ENCODE results near the gene FOXO1.

The FOXO1 gene

DNA sequence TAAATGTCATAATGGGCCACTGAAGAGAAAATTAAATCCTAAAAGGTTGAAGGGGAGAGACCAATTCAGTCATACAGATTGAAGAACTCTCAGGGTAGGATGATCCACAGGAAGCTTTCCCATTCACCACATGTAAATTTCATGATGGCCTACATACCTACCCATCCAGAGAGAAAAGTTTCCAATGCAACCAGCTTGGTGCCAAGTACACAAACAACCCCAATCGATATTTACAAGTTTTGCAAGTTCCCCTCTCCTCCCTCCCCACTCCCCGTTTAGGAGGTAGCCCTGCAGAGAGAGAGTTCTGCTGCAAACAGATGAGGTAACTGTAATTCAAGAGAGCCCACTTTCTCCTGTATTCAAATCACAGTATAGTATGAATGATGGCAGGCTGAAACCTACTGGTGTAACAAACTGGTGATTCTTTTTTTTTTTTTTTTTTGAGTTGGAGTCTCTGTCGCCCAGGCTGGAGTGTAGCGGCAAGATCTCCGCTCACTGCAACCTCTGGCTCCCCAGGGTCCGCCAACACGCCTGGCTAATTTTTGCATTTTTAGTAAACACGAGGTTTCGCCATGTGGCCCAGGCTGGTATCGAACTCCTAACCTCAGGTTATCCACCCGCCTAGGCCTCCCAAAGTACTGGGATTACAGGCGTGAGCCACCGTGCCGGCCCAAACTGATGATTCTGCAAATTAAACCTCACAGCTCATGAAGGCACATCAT, 14.4 kb downstream of the FOXO1 start:
- no peaks in the 10 kb centered on the region for H3K36me3 ChIP-seq (ENCODE audit: control insufficient read depth in 1 of 2, insufficient read depth in 2 of 2, low read depth in 1 of 2, low read length in 2 of 2)
- H2BK12ac ChIP-seq (ENCODE audit: low read length in 2 of 2) = no peak overlapping the region
- H3K14ac ChIP-seq (ENCODE audit: low read length in 2 of 2) = no peak overlapping the region
- peaks cover 24% of the 10 kb centered on the region for H3K79me1 ChIP-seq (replicated peaks; ENCODE audit: low read length, poor library complexity, severe bottlenecking)
- H3K9ac ChIP-seq (ENCODE audit: low read length) = no peak overlapping the region
- WGBS = 87% methylated on average over 14 of the region's 14 CpGs
- no peak overlapping the region for H4K91ac ChIP-seq (ENCODE audit: low read length)
- H4K8ac ChIP-seq (ENCODE audit: low read length) = no peak overlapping the region
- no peak overlapping the region for H2AK5ac ChIP-seq (ENCODE audit: low read length, severe bottlenecking)
- H3K27me3 ChIP-seq (ENCODE audit: control insufficient read depth in 1 of 2, insufficient read depth in 1 of 2, low read length in 2 of 2) = no peaks in the 10 kb centered on the region
- H2BK15ac ChIP-seq (ENCODE audit: low read depth, poor library complexity, severe bottlenecking) = no peak overlapping the region
- DNase-seq = no peak
- H2BK120ac ChIP-seq (ENCODE audit: low read depth, low read length) = no peak overlapping the region
- no peaks in the 10 kb centered on the region for H3K9me3 ChIP-seq (ENCODE audit: control insufficient read depth, low read length)
- H2BK5ac ChIP-seq (ENCODE audit: low read depth, low read length, poor library complexity, severe bottlenecking) = no peak overlapping the region
- no peak overlapping the region for H3K4me2 ChIP-seq (ENCODE audit: low read length, poor library complexity, severe bottlenecking)
- no peak overlapping the region for H3K27ac ChIP-seq (ENCODE audit: low read length, poor library complexity, severe bottlenecking)
- H3K4me3 ChIP-seq (ENCODE audit: insufficient read depth in 1 of 2, low read depth in 1 of 2, low read length in 2 of 2) = no peak overlapping the region
- no peak overlapping the region for H2AFZ ChIP-seq (ENCODE audit: low read depth, low read length)
- no peak overlapping the region for H3K23ac ChIP-seq (ENCODE audit: low read length in 2 of 2)
- peaks cover 1% of the 10 kb centered on the region for H3K4me1 ChIP-seq (ENCODE audit: control insufficient read depth, insufficient read depth, low read depth, low read length)
- no peak overlapping the region for H3K4ac ChIP-seq (ENCODE audit: low read depth in 1 of 2, low read length in 2 of 2)
- no peak overlapping the region for H3K18ac ChIP-seq (ENCODE audit: low read depth in 1 of 2, low read length in 2 of 2)

- Histone ChIP-seq H3K27me3 (ENCODE audit: control insufficient read depth in 1 of 2, insufficient read depth in 1 of 2, low read length in 2 of 2) (no peaks in the 10 kb centered on the region), H3K23ac (ENCODE audit: low read length in 2 of 2) (no peak overlapping the region), H2BK5ac (ENCODE audit: low read depth, low read length, poor library complexity, severe bottlenecking) (no peak overlapping the region)
Measured at GRCh38 chr13:40648841-40649240, 17.6 kb downstream of the FOXO1 start.

DNA sequence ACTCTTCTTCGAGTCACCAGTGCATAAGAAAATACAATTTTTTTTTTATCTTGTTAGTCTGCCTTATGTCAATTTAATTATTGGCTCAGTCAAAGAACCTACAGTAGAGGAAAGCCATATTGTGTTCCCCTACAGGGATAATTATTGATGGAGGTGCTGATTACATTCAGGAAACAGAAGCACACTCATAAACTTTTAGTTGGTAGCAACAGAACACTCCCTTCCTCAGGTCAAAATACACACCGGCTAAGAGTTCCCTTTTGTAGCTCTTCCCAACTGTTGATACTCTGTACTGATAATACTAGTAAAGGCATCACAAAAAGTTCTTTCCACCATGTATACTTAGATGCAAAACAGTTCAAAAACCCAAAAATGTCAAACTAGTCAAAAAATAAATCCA, 18.4 kb downstream of the FOXO1 start:
- no peaks in the 10 kb centered on the region for H3K9me3 ChIP-seq (ENCODE audit: control insufficient read depth, low read length)
- H2BK5ac ChIP-seq (ENCODE audit: low read depth, low read length, poor library complexity, severe bottlenecking) = no peak overlapping the region
- no peak overlapping the region for H2BK15ac ChIP-seq (ENCODE audit: low read depth, poor library complexity, severe bottlenecking)
- H2AFZ ChIP-seq (ENCODE audit: low read depth, low read length) = no peak overlapping the region
- no peak overlapping the region for H3K27ac ChIP-seq (ENCODE audit: low read length, poor library complexity, severe bottlenecking)
- H3K36me3 ChIP-seq (ENCODE audit: control insufficient read depth in 1 of 2, insufficient read depth in 2 of 2, low read depth in 1 of 2, low read length in 2 of 2) = no peaks in the 10 kb centered on the region
- H3K4ac ChIP-seq (ENCODE audit: low read depth in 1 of 2, low read length in 2 of 2) = no peak overlapping the region
- peaks cover 1% of the 10 kb centered on the region for H3K4me1 ChIP-seq (ENCODE audit: control insufficient read depth, insufficient read depth, low read depth, low read length)
- no peak overlapping the region for H3K4me3 ChIP-seq (ENCODE audit: insufficient read depth in 1 of 2, low read depth in 1 of 2, low read length in 2 of 2)
- H3K14ac ChIP-seq (ENCODE audit: low read length in 2 of 2) = no peak overlapping the region
- H4K8ac ChIP-seq (ENCODE audit: low read length) = no peak overlapping the region
- H2BK120ac ChIP-seq (ENCODE audit: low read depth, low read length) = no peak overlapping the region
- H3K79me1 ChIP-seq (replicated peaks; ENCODE audit: low read length, poor library complexity, severe bottlenecking) = peaks cover 21% of the 10 kb centered on the region
- no peak overlapping the region for H4K91ac ChIP-seq (ENCODE audit: low read length)
- DNase-seq = no peak
- H3K27me3 ChIP-seq (ENCODE audit: control insufficient read depth in 1 of 2, insufficient read depth in 1 of 2, low read length in 2 of 2) = no peaks in the 10 kb centered on the region
- H2AK5ac ChIP-seq (ENCODE audit: low read length, severe bottlenecking) = no peak overlapping the region
- WGBS = 60% methylated on average over 1 of the region's 2 CpGs
- H3K23ac ChIP-seq (ENCODE audit: low read length in 2 of 2) = no peak overlapping the region
- H3K18ac ChIP-seq (ENCODE audit: low read depth in 1 of 2, low read length in 2 of 2) = no peak overlapping the region
- no peak overlapping the region for H3K9ac ChIP-seq (ENCODE audit: low read length)
- no peak overlapping the region for H2BK12ac ChIP-seq (ENCODE audit: low read length in 2 of 2)
- no peak overlapping the region for H3K4me2 ChIP-seq (ENCODE audit: low read length, poor library complexity, severe bottlenecking)

More at GRCh38 chr13:40648841-40649240, 17.6 kb downstream of the FOXO1 start:
- H3K4me1 ChIP-seq (ENCODE audit: control insufficient read depth, insufficient read depth, low read depth, low read length) = peaks cover 1% of the 10 kb centered on the region
- H3K9ac ChIP-seq (ENCODE audit: low read length) = no peak overlapping the region
- H3K36me3 ChIP-seq (ENCODE audit: control insufficient read depth in 1 of 2, insufficient read depth in 2 of 2, low read depth in 1 of 2, low read length in 2 of 2) = no peaks in the 10 kb centered on the region
- H3K4ac ChIP-seq (ENCODE audit: low read depth in 1 of 2, low read length in 2 of 2) = no peak overlapping the region
- H3K4me3 ChIP-seq (ENCODE audit: insufficient read depth in 1 of 2, low read depth in 1 of 2, low read length in 2 of 2) = no peak overlapping the region
- no peak overlapping the region for H3K27ac ChIP-seq (ENCODE audit: low read length, poor library complexity, severe bottlenecking)
- no peak overlapping the region for H2BK15ac ChIP-seq (ENCODE audit: low read depth, poor library complexity, severe bottlenecking)
- no peak overlapping the region for H4K8ac ChIP-seq (ENCODE audit: low read length)
- H3K14ac ChIP-seq (ENCODE audit: low read length in 2 of 2) = no peak overlapping the region
- H2AK5ac ChIP-seq (ENCODE audit: low read length, severe bottlenecking) = no peak overlapping the region
- WGBS = 26% methylated on average over 2 of the region's 3 CpGs
- H2BK120ac ChIP-seq (ENCODE audit: low read depth, low read length) = no peak overlapping the region
- H2AFZ ChIP-seq (ENCODE audit: low read depth, low read length) = no peak overlapping the region
- no peak overlapping the region for H3K18ac ChIP-seq (ENCODE audit: low read depth in 1 of 2, low read length in 2 of 2)
- no peak overlapping the region for H3K4me2 ChIP-seq (ENCODE audit: low read length, poor library complexity, severe bottlenecking)
- no peak for DNase-seq
- H4K91ac ChIP-seq (ENCODE audit: low read length) = no peak overlapping the region
- H2BK12ac ChIP-seq (ENCODE audit: low read length in 2 of 2) = no peak overlapping the region
- peaks cover 23% of the 10 kb centered on the region for H3K79me1 ChIP-seq (replicated peaks; ENCODE audit: low read length, poor library complexity, severe bottlenecking)
- no peaks in the 10 kb centered on the region for H3K9me3 ChIP-seq (ENCODE audit: control insufficient read depth, low read length)

GRCh38 chr13:40644838-40645604, 21.4 kb downstream of the FOXO1 start:
- Histone ChIP-seq H3K4me2 (ENCODE audit: low read length, poor library complexity, severe bottlenecking) (no peak overlapping the region), H3K4ac (ENCODE audit: low read depth in 1 of 2, low read length in 2 of 2) (no peak overlapping the region), H3K18ac (ENCODE audit: low read depth in 1 of 2, low read length in 2 of 2) (no peak overlapping the region), H3K27me3 (ENCODE audit: control insufficient read depth in 1 of 2, insufficient read depth in 1 of 2, low read length in 2 of 2) (no peaks in the 10 kb centered on the region), H2BK5ac (ENCODE audit: low read depth, low read length, poor library complexity, severe bottlenecking) (no peak overlapping the region), H3K23ac (ENCODE audit: low read length in 2 of 2) (no peak overlapping the region), H4K91ac (ENCODE audit: low read length) (no peak overlapping the region), H3K4me1 (ENCODE audit: control insufficient read depth, insufficient read depth, low read depth, low read length) (peaks cover under 1% of the 10 kb centered on the region), H3K27ac (ENCODE audit: low read length, poor library complexity, severe bottlenecking) (no peak overlapping the region), H2BK120ac (ENCODE audit: low read depth, low read length) (no peak overlapping the region), H3K9ac (ENCODE audit: low read length) (peak overlapping the region; percentile 35), H3K79me1 (replicated peaks; ENCODE audit: low read length, poor library complexity, severe bottlenecking) (peaks cover 23% of the 10 kb centered on the region), H2BK15ac (ENCODE audit: low read depth, poor library complexity, severe bottlenecking) (no peak overlapping the region), H4K8ac (ENCODE audit: low read length) (no peak overlapping the region), H3K9me3 (ENCODE audit: control insufficient read depth, low read length) (no peaks in the 10 kb centered on the region), H3K4me3 (ENCODE audit: insufficient read depth in 1 of 2, low read depth in 1 of 2, low read length in 2 of 2) (peak overlapping the region in 1 of 2 experiments; percentile 44), H2BK12ac (ENCODE audit: low read length in 2 of 2) (no peak overlapping the region), H3K14ac (ENCODE audit: low read length in 2 of 2) (no peak overlapping the region), H3K36me3 (ENCODE audit: control insufficient read depth in 1 of 2, insufficient read depth in 2 of 2, low read depth in 1 of 2, low read length in 2 of 2) (no peaks in the 10 kb centered on the region), H2AK5ac (ENCODE audit: low read length, severe bottlenecking) (no peak overlapping the region), H2AFZ (ENCODE audit: low read depth, low read length) (no peak overlapping the region)
- no peak for DNase-seq
- WGBS = 97% methylated on average over 2 of the region's 3 CpGs

Measured in mesenchymal stem cell (in vitro differentiated cells and primary cell).